ENCODE data around the gene NHERF2.

DNA sequence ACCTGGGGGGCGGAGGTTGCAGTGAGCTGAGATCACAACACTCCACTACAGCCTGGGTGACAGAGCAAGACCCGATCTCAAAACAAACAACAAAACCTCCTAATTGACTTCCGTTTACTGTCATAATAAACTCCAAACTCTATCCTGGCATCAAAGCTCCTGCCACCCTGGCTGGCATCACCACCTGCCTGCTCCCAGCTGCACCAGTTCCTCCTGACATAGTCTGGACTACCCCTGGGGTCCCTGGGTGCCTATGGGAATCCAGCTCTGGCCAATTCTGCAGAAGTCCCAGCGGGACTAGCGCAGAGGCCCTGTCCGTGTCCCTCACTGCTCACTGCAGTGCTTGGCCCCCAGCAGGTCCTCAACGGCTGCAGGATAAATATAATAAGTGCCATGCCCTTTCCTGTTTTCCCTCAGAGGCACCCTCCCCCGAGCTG lies 20.2 kb downstream of the NHERF2 start:
- TF ChIP-seq, protein P1, sequence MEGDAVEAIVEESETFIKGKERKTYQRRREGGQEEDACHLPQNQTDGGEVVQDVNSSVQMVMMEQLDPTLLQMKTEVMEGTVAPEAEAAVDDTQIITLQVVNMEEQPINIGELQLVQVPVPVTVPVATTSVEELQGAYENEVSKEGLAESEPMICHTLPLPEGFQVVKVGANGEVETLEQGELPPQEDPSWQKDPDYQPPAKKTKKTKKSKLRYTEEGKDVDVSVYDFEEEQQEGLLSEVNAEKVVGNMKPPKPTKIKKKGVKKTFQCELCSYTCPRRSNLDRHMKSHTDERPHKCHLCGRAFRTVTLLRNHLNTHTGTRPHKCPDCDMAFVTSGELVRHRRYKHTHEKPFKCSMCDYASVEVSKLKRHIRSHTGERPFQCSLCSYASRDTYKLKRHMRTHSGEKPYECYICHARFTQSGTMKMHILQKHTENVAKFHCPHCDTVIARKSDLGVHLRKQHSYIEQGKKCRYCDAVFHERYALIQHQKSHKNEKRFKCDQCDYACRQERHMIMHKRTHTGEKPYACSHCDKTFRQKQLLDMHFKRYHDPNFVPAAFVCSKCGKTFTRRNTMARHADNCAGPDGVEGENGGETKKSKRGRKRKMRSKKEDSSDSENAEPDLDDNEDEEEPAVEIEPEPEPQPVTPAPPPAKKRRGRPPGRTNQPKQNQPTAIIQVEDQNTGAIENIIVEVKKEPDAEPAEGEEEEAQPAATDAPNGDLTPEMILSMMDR (conservative IDR thresholded peaks at IDR 0.05): no peak
- TF ChIP-seq EZH2 (IDR thresholded peaks at IDR 0.05; ENCODE audit: low read depth): no peak

Measured in PC-9 (cell line).